Left hindlimb (tissue), 1 donor: Measurements from ENCODE around the gene PKP3.
"Not testable (repeated sequence)": the region's sequence is repeated elsewhere in the genome, so short reads cannot be mapped to it uniquely, and the experiment has no call there.

Source experiments
- DNase-seq: peaks from one replicate; pipeline ENCODE4 v3.0.0-alpha.2; 2018

PKP3 gene

GRCh38 chr11:379205-380094 is 14.6 kb upstream of the PKP3 start:
- DNase-seq: no peak

GRCh38 chr11:380095-380480 is 13.9 kb upstream of the PKP3 start:
- no peak for DNase-seq

GRCh38 chr11:380491-380890 is 13.5 kb upstream of the PKP3 start:
- no peak for DNase-seq

- DNase-seq: no peak
These were observed 13.0 kb upstream of the PKP3 start for GRCh38 chr11:380996-381395.

GRCh38 chr11:381501-382072 is 12.4 kb upstream of the PKP3 start:
- DNase-seq: no peak

GRCh38 chr11:382081-382629 is 11.9 kb upstream of the PKP3 start:
- DNase-seq: no peak

- DNase-seq: no peak
These were observed 10.6 kb upstream of the PKP3 start for GRCh38 chr11:383431-383830.

- DNase-seq: no peak
These were observed 9.5 kb upstream of the PKP3 start for GRCh38 chr11:384511-384910.

- DNase-seq: no peak
These were observed 8.2 kb upstream of the PKP3 start for GRCh38 chr11:385594-386351.

GRCh38 chr11:386483-386882 is 7.5 kb upstream of the PKP3 start:
- DNase-seq: no peak

- DNase-seq: no peak
These were observed 6.7 kb upstream of the PKP3 start for GRCh38 chr11:387193-387793.

- DNase-seq: not testable (repeated sequence)
These were observed 4.6 kb upstream of the PKP3 start for GRCh38 chr11:389369-389768.

- DNase-seq: no peak
These were observed 3.8 kb upstream of the PKP3 start for GRCh38 chr11:390175-390574.

- no peak for DNase-seq
These were observed 2.6 kb upstream of the PKP3 start for GRCh38 chr11:391117-392017.

GRCh38 chr11:392102-392777 is 1.8 kb upstream of the PKP3 start:
- no peak for DNase-seq

- no peak for DNase-seq
These were observed 583 bp upstream of the PKP3 start for GRCh38 chr11:393219-394033.

- no peak for DNase-seq
These were observed 1.0 kb downstream of the PKP3 start for GRCh38 chr11:394858-395655.

- DNase-seq: no peak
These were observed 1.9 kb downstream of the PKP3 start for GRCh38 chr11:395866-396265.

GRCh38 chr11:396511-396947 is 2.5 kb downstream of the PKP3 start:
- DNase-seq: no peak
